HG03060 (cell line): ENCODE data around the gene NUP153.

Experiments
- ATAC-seq: cut with Tn5 transposase; IDR thresholded peaks from one replicate; pipeline ENCODE4 v1.9.1; 2021; ENCODE audit warnings: low read depth, moderate number of reproducible peaks; ENCODE audit not compliant: unreplicated experiment

The NUP153 gene

DNA sequence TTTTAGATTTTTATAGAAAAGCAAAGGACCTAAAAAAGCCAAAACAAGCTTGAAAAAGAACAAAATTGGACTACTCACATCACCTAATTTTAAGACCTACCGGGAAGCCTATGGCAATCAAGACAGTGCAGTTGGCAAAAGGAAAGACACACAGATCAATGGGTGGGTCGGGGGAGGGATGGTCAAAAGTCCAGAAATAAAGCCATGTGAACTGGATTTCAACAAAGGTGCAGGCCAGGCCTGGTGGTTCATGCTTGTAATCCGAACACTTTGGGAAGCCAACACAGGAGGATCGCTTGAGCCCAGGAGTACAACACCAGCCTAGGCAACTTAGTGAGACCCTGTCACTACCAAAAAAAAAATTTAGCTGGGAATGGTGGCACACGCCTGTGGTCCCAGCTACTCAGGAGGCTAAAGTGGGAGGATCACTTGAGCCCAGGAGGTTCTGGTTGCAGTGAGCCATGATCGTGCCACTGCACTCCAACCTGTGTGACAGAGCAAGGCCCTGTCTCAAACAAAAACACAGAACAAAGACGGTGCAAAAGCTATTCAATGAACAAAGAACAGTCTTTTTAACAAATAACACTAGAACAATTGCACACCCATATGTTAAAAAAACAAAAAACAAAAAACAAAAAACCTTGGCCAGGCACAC lies 34.5 kb downstream of the NUP153 start:
- ATAC-seq: no peak

DNA sequence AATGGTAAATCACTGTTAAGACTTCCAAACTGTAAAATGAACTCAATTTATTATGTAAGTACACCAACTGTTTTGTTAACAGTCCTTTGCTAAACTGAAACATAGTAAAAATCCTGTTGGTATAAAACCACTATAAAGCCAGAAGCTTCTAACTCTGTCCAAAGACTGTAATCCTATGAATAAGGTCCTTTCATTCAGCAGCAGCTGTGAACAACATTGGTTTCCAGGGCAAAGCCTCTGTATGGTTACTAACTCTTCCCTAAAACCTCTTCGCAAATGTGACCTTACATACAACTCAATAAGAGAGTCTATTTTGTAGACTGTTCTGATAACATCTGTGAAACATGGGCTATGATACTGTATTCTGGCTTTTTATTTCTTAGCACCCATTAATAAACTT lies 40.1 kb downstream of the NUP153 start:
- ATAC-seq: no peak

DNA sequence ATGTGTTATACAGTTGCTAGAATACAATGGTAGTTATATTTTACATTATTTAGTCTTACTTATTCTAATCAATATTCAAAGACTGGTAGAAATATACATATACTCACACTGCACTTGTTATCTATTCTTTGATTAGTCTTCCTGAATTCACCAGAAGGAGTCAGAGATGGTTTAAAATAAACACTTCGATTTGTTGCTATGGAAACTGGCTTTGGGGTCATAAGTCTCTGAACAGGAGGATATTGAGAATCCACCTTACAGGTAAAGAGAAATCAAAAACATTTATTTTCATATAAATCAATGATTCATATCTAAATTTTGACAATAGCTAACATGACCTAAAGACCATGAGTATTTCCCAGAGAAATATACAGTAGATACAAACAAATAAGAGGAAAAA lies 41.6 kb downstream of the NUP153 start:
- no peak for ATAC-seq

DNA sequence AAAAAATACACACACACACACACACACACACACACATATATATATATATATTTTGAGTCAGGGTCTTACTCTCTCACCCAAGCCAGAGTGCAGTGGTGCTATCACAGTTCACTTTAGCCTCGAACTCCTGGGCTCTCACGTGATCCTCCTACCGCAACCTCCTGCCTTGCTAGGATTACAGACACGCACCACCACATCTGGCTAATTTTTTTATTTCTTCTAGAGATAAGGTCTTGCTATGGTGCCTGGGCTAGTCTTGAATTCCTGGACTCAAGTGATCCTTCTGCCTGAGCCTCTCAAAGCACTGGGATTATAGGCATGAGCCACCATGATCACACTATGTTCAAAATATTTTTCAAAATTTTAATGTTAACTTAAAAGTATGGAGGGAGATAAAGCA lies 43.5 kb downstream of the NUP153 start:
- no peak for ATAC-seq

DNA sequence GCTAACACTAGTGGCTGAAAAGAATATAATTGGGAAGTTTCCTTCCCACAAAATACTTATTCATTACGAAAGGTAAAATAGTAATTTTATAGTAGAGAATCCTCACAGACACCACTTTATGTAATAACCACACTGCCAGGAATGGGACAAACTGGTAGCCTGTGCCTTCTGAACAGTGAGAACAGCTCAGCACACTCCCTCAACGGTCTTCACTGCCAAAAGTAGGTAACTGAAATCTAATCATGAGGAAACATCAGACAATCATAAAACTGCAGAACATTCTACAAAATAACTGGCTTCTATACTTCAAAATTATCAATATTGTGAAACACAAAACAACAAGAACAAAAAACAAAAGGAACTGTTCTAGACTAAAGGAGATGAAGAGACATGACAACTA lies 44.1 kb downstream of the NUP153 start:
- ATAC-seq: no peak

DNA sequence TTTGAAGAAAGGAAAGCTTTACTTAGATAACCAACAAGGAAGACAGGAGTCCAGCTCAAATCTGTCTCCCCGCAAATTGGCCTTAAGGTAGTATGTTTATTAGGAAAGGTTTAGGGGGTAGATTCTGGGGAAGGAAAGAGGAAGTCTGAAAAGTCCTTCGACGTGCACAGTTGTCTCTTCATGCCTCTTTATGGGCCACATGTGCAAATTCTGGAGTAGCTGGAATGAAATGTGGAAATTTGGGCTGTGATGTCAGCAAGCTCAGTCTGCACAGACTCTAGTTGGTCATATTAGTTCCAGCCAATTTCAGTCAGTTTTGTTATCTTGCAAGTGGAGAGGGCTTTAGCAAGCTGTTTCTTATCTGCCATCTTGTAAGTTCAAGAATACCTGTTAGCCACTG lies 50.1 kb downstream of the NUP153 start:
- no peak for ATAC-seq

DNA sequence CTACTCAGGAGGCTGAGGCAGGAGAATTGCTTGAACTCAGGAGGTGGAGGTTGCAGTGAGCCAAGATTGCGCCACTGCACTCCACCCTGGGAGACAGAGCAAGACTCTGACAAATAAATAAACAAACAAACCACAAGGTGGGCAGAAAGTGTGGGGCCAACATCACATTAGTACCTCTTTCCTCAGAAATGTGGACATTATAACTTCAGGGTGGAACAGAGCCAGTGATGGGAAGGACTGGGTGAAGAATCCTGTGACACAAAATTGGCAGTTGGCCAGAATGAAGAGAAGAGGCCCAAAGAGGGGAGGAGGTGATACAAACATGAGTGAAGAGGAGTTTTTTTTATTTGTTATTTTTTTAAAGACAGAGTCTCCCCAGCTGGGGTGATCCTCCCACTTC lies 50.6 kb downstream of the NUP153 start:
- no peak for ATAC-seq

DNA sequence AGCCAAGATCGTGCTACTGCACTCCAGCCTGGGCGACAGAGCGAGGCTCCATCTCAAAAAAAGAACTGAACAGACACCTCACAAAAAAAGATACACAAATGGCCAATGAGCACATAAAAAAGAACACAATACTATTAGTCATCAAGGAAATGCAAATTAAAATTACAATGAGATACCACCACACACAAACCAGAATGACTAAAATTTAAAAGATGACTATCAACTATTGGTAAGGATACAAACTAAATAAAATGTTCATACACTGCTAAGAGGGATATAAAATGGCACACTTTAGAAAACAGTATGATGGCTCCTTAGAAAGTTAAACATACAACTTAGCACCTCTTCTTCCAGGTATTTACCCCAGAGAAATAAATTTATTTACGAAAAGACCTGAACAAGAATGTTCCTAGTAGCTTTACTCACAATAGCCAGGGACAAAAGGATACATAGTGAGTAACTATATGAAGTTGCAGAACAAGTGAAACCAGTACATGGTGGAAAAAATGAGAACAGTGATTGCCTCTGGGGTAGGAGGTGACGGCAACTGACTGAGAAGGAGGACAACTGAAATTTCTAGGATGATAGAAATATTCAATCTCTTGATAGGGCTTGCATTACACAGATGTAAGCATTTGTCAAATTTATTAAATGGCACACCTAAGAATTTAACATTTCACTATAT lies 53.4 kb downstream of the NUP153 start:
- ATAC-seq: no peak

DNA sequence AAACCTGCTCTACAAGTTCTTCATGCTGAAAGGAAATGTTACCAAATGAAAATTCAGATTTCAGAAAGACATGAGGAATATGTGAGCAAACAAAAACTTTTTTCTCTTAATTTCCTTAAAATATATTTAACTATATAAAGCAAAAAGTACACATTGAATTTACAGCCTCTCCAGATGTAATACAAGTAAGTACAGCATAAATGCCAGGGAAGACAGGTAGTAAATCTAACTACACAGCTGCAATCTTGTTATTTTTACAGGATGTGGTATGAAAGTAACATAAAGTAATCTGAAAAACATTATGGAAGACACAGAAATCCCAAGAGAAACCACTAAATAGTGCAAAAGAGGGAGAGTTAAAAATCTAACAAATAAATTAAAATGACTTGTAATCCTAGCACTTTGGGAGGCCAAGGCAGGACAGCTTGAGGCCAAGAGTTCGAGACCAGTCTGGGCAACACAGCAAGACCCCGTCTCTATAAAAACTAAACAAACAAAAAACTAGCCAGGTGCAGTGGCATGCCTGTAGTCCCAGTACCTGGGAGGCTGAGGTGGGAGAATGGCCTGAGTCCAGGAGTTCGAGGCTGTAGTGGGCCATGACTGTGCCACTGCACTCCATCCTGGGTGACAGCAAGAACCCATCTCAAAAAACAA lies 55.9 kb downstream of the NUP153 start:
- no peak for ATAC-seq

DNA sequence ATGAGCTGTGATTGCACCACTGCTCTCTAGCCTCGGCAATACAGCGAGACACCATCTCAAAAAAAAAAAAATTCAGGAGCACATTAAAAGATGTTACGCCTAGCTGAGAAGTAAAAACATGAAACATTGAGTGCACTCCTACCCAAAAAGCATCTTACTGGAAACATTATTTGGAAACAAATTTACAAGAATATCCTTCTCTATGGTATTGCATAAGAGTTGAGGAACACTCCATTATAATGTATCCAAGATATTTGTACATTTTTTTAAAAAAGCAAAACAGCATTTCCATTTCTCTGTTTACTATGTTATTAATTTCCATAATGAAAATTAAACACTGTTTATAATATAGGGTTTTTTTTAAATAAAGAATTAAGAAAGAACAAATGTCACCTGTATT lies 58.0 kb downstream of the NUP153 start:
- ATAC-seq: no peak

DNA sequence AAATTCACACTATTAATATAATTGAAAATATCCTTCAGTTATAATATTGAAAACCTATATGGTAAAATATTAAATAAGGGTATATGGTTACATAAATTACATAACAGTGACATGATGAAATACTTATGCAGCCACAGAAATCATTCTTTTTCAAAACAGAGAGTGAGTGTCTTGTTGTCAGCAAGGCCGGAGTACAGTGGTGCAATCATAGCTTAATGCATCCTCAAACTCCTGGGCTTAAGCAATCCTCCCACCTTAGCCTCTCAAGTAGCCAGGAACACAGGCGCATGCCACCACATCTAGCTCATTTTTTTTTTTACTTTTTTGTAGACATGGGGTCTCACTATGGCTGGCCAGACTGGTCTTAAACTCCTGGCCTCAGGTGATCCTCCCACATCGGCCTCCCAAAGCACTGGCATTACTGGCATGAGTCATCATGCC lies 66.2 kb downstream of the NUP153 start:
- no peak for ATAC-seq

DNA sequence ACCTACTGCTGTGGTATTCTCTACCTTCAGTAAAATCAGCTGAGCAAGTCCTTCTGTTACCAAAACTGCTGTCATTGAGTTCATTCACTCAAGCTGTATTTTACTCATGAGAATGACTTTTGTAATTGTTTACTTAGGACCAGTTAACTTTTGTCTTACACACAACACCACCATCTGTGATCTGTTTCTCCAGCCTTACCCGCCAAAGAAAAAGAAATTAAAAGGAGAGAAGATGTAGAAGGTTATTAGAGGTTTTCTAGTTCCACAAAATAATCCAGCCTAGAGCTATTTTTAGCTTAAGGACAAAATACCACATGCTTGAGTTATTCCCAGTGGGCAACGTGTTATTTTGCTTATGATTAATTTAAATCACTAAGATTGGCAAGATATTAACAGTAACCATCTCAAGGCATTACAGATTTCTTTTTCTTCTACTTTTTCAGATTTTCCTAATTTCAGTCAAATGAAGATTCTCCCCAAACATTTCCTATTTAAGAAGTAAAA lies 68.5 kb downstream of the NUP153 start:
- ATAC-seq: no peak

DNA sequence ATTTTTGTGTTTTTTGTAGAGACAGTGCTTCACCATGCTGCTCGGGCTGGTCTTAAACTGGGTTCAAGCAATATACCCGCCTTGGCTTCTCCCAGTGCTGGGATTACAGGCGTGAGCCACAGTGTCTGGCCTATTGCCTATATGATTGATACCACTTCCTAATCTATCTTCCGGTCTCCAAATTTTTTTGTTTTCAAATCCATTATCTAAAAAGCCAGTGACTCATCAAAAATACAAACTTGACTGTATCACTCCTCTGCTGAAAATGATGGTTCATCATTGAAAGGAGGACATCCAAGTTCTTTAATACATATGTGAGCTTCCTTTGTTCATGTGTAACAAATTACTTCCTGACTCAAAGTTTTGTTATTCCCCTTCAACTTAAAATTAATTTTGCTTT lies 71.2 kb downstream of the NUP153 start:
- no peak for ATAC-seq

DNA sequence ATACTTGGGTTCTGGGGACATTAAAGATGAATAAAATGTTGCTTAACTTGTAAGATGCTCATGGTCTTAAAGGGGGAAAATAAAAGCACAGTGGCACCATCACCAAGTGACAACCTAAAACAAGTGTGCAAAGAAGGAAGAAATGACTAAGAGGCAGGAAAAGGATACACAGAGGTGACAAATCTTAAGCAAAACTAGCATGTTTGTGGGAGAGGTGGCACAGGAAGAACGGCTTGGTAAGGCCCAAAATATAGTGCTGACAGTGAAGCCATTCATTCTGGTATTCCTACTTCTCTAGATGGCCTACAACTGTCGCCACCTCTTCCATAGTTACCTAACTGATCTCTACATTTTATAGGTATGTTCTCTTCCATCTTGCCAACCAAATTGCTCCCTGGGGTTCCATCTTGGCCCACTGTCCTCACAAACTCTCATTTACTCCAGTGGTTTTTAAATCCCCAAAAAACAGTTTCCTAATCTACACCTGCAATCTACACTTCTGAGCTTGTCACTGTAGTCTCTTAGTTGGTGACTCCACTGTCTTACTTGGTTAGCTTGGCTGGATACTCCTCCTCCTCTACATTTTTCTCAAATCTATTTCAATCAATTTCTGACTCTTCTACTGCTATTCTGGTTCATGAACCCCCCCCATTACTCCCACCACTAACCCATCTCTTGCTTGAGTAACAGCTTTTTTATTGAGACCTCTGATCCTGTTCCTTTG lies 73.1 kb downstream of the NUP153 start:
- no peak for ATAC-seq

DNA sequence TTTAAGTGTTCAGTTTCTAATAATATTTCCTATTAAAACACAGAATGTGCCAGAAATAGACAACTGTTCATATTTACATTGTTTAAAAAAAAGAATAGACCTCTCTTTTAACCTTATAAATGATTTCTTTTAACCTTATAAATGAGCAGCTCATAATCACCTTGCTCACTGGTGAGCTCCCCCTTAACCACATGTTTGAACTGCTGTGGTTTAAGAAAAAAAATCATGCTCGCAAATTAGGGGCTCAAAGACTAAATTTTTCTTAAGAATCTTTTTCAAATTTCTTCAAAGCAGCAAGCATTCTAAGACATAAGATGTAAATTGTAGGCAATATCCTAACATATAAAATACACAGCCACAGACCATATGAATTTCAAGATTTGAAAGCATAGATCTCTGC lies 73.8 kb downstream of the NUP153 start:
- ATAC-seq: no peak

DNA sequence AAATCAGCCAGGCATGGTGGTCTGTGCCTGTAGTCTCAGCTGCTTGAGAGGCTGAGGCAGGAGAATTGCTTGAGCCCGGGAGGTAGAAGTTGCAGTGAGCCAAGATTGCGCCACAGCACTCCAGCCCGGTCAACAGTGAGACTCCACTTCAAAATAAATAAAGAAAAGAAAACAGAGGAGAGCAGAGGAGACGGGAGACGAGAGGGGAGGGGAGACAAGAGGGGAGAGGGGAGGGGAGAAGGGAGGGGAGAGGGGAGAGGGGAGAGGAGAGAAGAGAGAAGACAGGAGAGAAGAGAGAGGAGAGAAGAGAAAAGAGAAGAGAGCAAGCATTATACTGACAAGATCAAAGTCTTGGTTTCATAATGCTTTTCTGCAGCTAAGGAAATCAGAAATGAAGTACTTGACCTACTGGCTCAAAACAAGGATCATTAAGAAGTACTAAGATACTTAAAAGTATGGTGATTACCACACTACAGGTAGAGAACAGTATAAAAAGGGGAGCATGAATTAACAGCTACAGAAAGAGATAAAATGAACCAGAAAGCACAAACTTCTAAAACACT lies 76.1 kb downstream of the NUP153 start:
- ATAC-seq: no peak

DNA sequence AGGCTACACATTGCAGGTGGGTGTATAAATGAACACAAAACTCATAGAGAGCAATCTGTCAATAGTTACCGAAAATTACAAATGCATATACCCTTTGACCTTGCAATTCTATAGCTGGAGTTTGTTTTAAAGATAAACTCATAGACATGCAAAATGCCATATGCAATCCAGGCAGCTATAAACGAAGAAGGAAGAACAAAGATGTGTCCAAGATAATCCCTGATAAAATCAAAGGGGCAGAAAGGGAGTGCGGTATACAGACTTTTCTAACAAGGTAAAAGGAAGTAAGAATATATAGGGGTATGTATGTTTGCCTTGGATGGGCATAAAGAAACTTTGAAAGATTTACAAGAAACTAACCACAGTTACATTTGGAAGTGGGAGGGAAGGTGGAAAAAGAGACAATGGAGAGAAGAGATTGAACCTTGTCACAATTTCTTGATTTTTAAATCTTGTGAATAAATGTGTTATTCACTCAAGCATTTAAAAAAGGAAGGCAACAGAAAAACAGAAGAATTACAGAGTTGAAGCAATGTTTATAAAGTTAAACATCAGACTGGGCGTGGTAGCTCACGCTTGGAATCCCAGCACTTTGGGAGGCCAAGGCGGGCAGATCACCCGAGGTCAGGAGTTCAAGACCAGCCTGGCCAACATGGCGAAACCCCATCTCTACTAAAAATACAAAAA lies 76.8 kb downstream of the NUP153 start:
- no peak for ATAC-seq

DNA sequence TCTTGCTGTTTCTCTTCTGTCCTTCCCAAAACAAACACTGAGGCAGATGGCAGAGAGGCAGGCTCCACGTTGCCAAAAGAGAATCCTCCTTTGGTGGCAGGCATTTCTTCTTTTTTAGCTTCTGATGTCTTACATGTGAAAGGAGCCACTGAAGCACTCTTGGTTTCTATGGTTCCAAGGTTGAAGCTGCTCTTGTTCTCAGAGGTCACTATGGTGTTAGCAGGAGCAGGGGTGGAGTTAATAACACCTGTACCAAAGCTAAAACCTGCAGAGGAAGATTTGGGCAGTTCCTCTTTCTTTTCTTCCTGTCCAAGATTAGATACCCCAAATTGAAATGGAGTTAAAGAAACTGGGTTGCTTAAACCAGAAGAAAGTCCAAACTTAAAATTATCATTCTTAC lies 77.9 kb downstream of the NUP153 start:
- ATAC-seq: no peak

DNA sequence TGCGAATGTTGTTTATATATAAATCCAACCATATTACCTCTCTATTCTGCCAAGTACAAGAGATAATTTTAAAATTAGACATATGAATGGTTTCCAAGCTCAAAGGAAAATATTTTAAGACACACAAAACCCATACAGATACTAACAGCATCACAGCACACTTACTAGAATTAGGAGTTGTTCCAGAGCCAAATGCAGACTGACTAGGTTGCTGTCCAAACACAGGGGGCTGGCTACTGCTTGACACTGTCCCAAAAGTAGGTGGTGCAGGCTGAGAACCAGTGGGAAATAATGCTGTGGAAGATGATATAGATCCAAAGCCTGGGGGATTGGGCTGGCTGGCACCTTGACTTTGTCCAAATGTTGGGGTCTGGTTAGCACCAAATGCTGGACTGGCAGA lies 82.3 kb downstream of the NUP153 start:
- no peak for ATAC-seq

DNA sequence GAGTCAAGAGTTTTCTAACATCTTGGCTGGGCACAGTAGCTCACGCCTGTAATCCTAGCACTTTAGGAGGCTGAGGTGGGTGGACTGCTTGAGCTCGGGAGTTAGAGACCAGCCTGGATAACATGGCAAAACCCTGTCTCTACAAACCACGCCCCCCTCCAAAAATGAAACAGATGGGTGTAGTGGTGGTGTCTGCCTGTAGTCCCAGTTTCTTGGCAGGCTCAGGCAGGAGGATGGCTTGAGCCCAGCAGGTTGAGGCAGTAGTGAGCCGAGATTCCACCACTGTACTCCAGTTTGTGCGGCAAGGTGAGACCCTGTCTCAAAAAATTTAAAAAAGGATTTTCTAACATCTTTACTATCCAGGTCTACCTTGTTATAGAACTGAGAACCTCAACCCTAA lies 84.6 kb downstream of the NUP153 start:
- ATAC-seq: no peak
